Neuronal stem cell (in vitro differentiated cells): ENCODE data around the gene CAMK1G.

Experiments
- DNase-seq: peaks from one replicate; pipeline ENCODE4 v3.0.0-alpha.2; 2013; ENCODE audit warnings: low spot score
- H2AFZ ChIP-seq: one replicate; pipeline ENCODE4 v1.6.1; 2013; ENCODE audit warnings: mild to moderate bottlenecking, low read length, inconsistent platforms
- H2AK5ac ChIP-seq: 2 replicates; pipeline ENCODE4 v1.6.1; 2013; ENCODE audit warnings: low read depth, mild to moderate bottlenecking, inconsistent platforms, low read length, moderate library complexity, mixed read lengths
- H2BK120ac ChIP-seq: 2 replicates; pipeline ENCODE4 v1.6.1; 2013; ENCODE audit warnings: low read depth, mild to moderate bottlenecking, inconsistent platforms, low read length, moderate library complexity, mixed read lengths
- H2BK12ac ChIP-seq: one replicate; pipeline ENCODE4 v1.6.1; 2013; ENCODE audit warnings: low read length, inconsistent platforms
- H2BK15ac ChIP-seq: 2 replicates; pipeline ENCODE4 v1.6.1; 2013; ENCODE audit warnings: mild to moderate bottlenecking, low read length, inconsistent platforms, mixed read lengths
- H2BK5ac ChIP-seq: one replicate; pipeline ENCODE4 v1.6.1; 2013; ENCODE audit warnings: inconsistent platforms, mild to moderate bottlenecking, low read length, moderate library complexity
- H3K14ac ChIP-seq: one replicate; pipeline ENCODE4 v1.6.1; 2013; ENCODE audit warnings: low read length, inconsistent platforms
- H3K18ac ChIP-seq: 2 replicates; pipeline ENCODE4 v1.6.1; 2013; ENCODE audit warnings: low read length, inconsistent platforms
- H3K23ac ChIP-seq: 2 replicates; pipeline ENCODE4 v1.6.1; 2013; ENCODE audit warnings: low read depth, mild to moderate bottlenecking, mixed read lengths, low read length, inconsistent platforms; ENCODE audit not compliant: poor library complexity
- H3K27ac ChIP-seq: replicated peaks from 3 replicates; pipeline ENCODE4 v1.5.1; 2013; ENCODE audit warnings: low read length, inconsistent platforms
- H3K27me3 ChIP-seq, 3 experiments: 2 replicates each; pipeline ENCODE4 v1.6.1; 2013; ENCODE audit warnings: low read length in 3 of 3, mild to moderate bottlenecking in 2 of 3, inconsistent platforms in 1 of 3, low read depth in 1 of 3, mixed read lengths in 1 of 3, moderate library complexity in 1 of 3; ENCODE audit not compliant: control insufficient read depth in 3 of 3, insufficient read depth in 3 of 3
- H3K36me3 ChIP-seq, 2 donors: replicated peaks in 1 of 2; 2 replicates each; pipeline ENCODE4 v1.6.1; 2013; ENCODE audit warnings: low read length in 2 of 2; ENCODE audit not compliant: control insufficient read depth in 2 of 2, insufficient read depth in 2 of 2
- H3K4ac ChIP-seq: 2 replicates; pipeline ENCODE4 v1.6.1; 2013; ENCODE audit warnings: inconsistent platforms, mild to moderate bottlenecking, low read length, moderate library complexity
- H3K4me1 ChIP-seq, 2 donors: 1 replicate in 1 of 2; 2 replicates in 1 of 2; pipeline ENCODE4 v1.6.1; 2013; ENCODE audit warnings: low read length in 2 of 2, low read depth in 1 of 2; ENCODE audit not compliant: control insufficient read depth in 2 of 2, insufficient read depth in 1 of 2
- H3K4me2 ChIP-seq: one replicate; pipeline ENCODE4 v1.6.1; 2013; ENCODE audit warnings: mild to moderate bottlenecking, low read length, inconsistent platforms; ENCODE audit not compliant: insufficient read depth, poor library complexity, severe bottlenecking
- H3K4me3 ChIP-seq, 2 donors: 2 replicates each; pipeline ENCODE4 v1.5.1; 2013; ENCODE audit warnings: low read length in 2 of 2, mild to moderate bottlenecking in 2 of 2, inconsistent platforms in 1 of 2, moderate library complexity in 1 of 2
- H3K79me1 ChIP-seq: one replicate; pipeline ENCODE4 v1.6.1; 2013; ENCODE audit warnings: low read depth, mild to moderate bottlenecking, inconsistent platforms, low read length, moderate library complexity
- H3K9ac ChIP-seq: one replicate; pipeline ENCODE4 v1.6.1; 2013; ENCODE audit warnings: mild to moderate bottlenecking, low read depth, low read length, inconsistent platforms; ENCODE audit not compliant: poor library complexity
- H3K9me3 ChIP-seq, 2 donors: replicated peaks in 1 of 2; 2 replicates each; pipeline versions ENCODE3 to v1.6.1; 2013; ENCODE audit warnings: low read length in 2 of 2, mild to moderate bottlenecking in 2 of 2, inconsistent platforms in 1 of 2, low read depth in 1 of 2, mixed read lengths in 1 of 2, moderate library complexity in 1 of 2; ENCODE audit not compliant: control insufficient read depth in 2 of 2, insufficient read depth in 1 of 2
- H4K8ac ChIP-seq: one replicate; pipeline ENCODE4 v1.6.1; 2013; ENCODE audit warnings: low read depth, mild to moderate bottlenecking, inconsistent platforms, low read length, moderate library complexity
- H4K91ac ChIP-seq: one replicate; pipeline ENCODE4 v1.6.1; 2013; ENCODE audit warnings: low read length, low read depth, mild to moderate bottlenecking, inconsistent platforms; ENCODE audit not compliant: poor library complexity
- WGBS, 2 donors: extraction: QIAGEN DNeasy Blood & Tissue Kit; methylation state at CpG; one replicate each; pipeline ENCODE4 v1.1.7; 2013; ENCODE audit warnings: missing lambda C conversion rate in 2 of 2, mixed read lengths in 1 of 2; ENCODE audit not compliant: insufficient read length in 2 of 2, insufficient replicate concordance in 1 of 2; ENCODE audit errors: extremely low coverage in 2 of 2; 5-methylcytosine and 5-hydroxymethylcytosine counted together

CAMK1G gene

DNA sequence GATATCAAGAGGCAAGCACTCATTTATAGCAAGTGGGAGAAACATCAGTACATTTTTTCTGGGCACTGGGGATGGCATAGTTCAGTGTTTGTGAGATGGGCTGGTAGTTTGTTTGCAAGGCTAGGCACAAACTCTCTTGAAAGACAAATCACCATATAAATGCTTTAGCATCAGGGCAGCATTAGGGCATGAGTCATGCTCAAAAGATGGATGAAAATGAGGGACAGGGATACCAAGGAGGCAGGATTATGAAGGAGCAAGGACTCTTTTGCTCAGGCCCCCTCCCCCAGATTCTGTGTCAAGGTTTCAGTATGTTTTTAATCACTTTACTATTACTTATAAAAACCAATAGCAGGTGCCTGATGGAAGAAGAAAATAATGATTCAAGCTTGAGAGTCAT is 43.9 kb upstream of the CAMK1G start:
- no peak overlapping the region for H2AK5ac ChIP-seq
- H4K91ac ChIP-seq, result no peak overlapping the region
- H3K14ac ChIP-seq, result no peak overlapping the region
- no peak overlapping the region for H2BK12ac ChIP-seq
- no peak overlapping the region for H3K23ac ChIP-seq
- no peak overlapping the region for H3K27ac ChIP-seq
- no peak overlapping the region for H2BK15ac ChIP-seq
- no peak overlapping the region for H2AFZ ChIP-seq
- H3K18ac ChIP-seq, result no peak overlapping the region
- no peaks in the 10 kb centered on the region for H3K79me1 ChIP-seq
- no peak overlapping the region for H4K8ac ChIP-seq
- H3K4me3 ChIP-seq, result no peak overlapping the region
- H2BK5ac ChIP-seq, result no peak overlapping the region
- no peaks in the 10 kb centered on the region for H3K27me3 ChIP-seq
- no peak overlapping the region for H3K4ac ChIP-seq
- DNase-seq, result no peak
- no peaks in the 10 kb centered on the region for H3K36me3 ChIP-seq
- no peak overlapping the region for H3K9ac ChIP-seq
- peaks cover 0 to 3% of the 10 kb centered on the region in 2 donors for H3K4me1 ChIP-seq
- H3K4me2 ChIP-seq, result no peak overlapping the region
- no peaks in the 10 kb centered on the region for H3K9me3 ChIP-seq
- no peak overlapping the region for H2BK120ac ChIP-seq

DNA sequence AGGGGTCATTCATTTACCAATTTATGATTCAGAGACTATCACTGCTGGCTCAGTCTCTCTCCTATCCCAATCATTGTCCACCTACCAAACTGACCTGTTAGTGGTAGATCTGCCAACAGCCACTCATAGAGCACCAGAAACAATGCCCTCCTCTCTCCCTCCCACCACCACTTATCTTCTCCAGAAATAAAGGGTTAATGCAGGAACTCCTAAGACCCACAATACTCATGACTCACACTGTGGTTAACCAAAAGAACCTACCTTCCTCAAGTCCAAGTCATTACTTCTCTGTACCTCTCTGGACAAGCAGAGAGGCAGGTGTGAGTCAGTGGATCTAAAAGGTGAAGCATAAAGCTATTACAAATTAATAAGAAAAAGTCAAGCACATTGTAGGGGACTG is 40.9 kb upstream of the CAMK1G start:
- Histone ChIP-seq H3K36me3 (no peaks in the 10 kb centered on the region), H3K4ac (no peak overlapping the region), H2BK15ac (no peak overlapping the region), H3K14ac (no peak overlapping the region), H4K8ac (no peak overlapping the region), H2AFZ (no peak overlapping the region), H2AK5ac (no peak overlapping the region), H2BK12ac (no peak overlapping the region), H3K23ac (no peak overlapping the region), H2BK120ac (no peak overlapping the region), H3K27me3 (no peaks in the 10 kb centered on the region), H3K18ac (no peak overlapping the region), H4K91ac (no peak overlapping the region), H3K27ac (no peak overlapping the region), H3K4me2 (no peak overlapping the region), H3K9ac (no peak overlapping the region), H2BK5ac (no peak overlapping the region), H3K79me1 (no peaks in the 10 kb centered on the region), H3K9me3 (no peaks in the 10 kb centered on the region), H3K4me1 (peaks cover 0 to 3% of the 10 kb centered on the region in 2 donors), H3K4me3 (no peak overlapping the region)
- DNase-seq, result no peak

DNA sequence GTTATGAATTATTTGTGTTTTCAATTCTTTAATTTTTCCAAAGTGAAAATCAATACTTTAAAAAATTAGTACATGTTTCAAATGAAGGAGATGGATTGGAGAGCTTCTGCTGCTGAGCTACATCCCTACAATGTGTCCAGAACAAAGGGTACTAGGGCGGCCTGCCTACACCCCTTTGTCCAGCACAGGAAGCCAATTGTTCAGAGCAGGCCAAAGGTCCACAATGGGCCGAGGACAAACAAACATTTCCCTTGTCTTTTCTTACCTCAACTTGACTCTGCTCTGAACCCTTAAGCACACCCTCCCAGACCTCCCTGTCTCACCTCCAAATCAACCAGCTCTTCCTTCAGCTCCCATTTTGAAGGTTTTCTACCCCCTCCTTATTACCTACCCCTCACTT is 39.4 kb upstream of the CAMK1G start:
- H3K4me2 ChIP-seq, result no peak overlapping the region
- no peak overlapping the region for H2AK5ac ChIP-seq
- no peak overlapping the region for H2BK15ac ChIP-seq
- H2AFZ ChIP-seq, result no peak overlapping the region
- H4K91ac ChIP-seq, result no peak overlapping the region
- no CpG with 5 or more reads among the region's 2 CpGs for WGBS, 2 donors
- no peak overlapping the region for H3K9ac ChIP-seq
- H2BK12ac ChIP-seq, result no peak overlapping the region
- no peak overlapping the region for H4K8ac ChIP-seq
- no peaks in the 10 kb centered on the region for H3K9me3 ChIP-seq
- no peak overlapping the region for H3K14ac ChIP-seq
- no peak overlapping the region for H3K4me3 ChIP-seq
- peaks cover 0 to 3% of the 10 kb centered on the region in 2 donors for H3K4me1 ChIP-seq
- no peak overlapping the region for H3K18ac ChIP-seq
- H3K4ac ChIP-seq, result no peak overlapping the region
- H3K79me1 ChIP-seq, result no peaks in the 10 kb centered on the region
- no peaks in the 10 kb centered on the region for H3K36me3 ChIP-seq
- DNase-seq, result no peak
- H2BK120ac ChIP-seq, result no peak overlapping the region
- H3K27ac ChIP-seq, result no peak overlapping the region
- no peak overlapping the region for H2BK5ac ChIP-seq
- H3K27me3 ChIP-seq, result no peaks in the 10 kb centered on the region
- H3K23ac ChIP-seq, result no peak overlapping the region

DNA sequence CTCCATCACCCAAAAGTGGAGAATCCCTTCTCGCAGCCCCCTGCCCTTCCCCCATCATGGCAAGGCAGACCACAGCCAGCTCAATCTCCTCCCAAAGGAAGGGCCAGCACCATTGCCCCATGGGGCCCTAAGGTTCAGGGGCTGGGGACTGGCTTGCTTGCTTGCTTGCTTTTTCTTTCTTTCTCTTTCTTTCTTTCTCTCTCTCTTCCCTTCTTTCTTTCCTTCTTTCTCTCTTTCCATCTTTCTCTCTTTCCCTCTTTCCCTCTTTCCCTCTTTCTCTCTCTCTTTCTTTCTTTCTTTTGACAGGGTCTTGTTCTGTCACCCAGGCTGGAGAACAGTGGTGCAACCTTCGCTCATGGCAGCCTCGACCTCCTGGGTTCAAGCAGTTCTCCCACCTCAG is 38.1 kb upstream of the CAMK1G start:
- no CpG with 5 or more reads among the region's 3 CpGs for WGBS, 2 donors
- Histone ChIP-seq H3K4me2 (no peak overlapping the region), H3K14ac (no peak overlapping the region), H3K79me1 (no peaks in the 10 kb centered on the region), H3K9ac (no peak overlapping the region), H3K9me3 (no peaks in the 10 kb centered on the region), H3K18ac (no peak overlapping the region), H3K4ac (no peak overlapping the region), H4K8ac (no peak overlapping the region), H2AK5ac (no peak overlapping the region), H2BK12ac (no peak overlapping the region), H4K91ac (no peak overlapping the region), H2BK120ac (peak overlapping the region; percentile 4), H2BK15ac (no peak overlapping the region), H3K4me1 (peaks cover 0 to 4% of the 10 kb centered on the region in 2 donors), H3K27me3 (no peaks in the 10 kb centered on the region), H2AFZ (no peak overlapping the region), H3K4me3 (no peak overlapping the region), H3K36me3 (no peaks in the 10 kb centered on the region), H2BK5ac (no peak overlapping the region), H3K27ac (no peak overlapping the region), H3K23ac (no peak overlapping the region)
- no peak for DNase-seq
